HEK293 (cell line): Measurements from ENCODE around the gene TP73.

Source experiments
- ZBTB20 ChIP-seq: fragments of 450-650 bp; formaldehyde crosslinking; IDR thresholded peaks from 2 replicates; pipeline ENCODE4 v1.5.1; 2016; ENCODE audit warnings: missing biosample characterization, missing genetic modification characterization
- TF ChIP-seq, protein P1 (sequence below): fragments of 450-650 bp; formaldehyde crosslinking; IDR thresholded peaks from 2 replicates; pipeline ENCODE4 v1.5.1; 2016; ENCODE audit warnings: missing biosample characterization, missing genetic modification characterization

DNA sequence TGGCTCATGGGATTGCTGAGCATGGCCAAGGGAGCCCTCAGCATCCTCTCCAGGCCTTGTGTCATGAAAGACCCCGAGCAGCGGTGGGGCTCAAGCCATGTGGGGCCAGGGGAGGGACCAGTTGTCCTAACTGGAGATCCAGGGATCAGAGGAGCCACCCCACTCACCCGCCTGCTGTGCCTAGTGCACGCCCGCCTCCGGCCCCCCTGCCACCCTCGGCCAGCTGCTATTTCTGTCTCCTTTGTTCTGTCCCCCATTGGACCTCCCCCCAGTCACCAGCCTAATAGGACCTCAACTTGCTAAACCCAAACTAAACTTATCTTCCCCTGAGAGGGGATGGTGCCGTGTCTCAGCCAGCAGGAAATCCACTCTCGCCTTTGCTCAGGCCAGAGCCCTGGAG lies 44.4 kb downstream of the TP73 start:
- no peak for TF ChIP-seq ZBTB20 (tag by site-specific recombination)
- TF ChIP-seq, protein P1, sequence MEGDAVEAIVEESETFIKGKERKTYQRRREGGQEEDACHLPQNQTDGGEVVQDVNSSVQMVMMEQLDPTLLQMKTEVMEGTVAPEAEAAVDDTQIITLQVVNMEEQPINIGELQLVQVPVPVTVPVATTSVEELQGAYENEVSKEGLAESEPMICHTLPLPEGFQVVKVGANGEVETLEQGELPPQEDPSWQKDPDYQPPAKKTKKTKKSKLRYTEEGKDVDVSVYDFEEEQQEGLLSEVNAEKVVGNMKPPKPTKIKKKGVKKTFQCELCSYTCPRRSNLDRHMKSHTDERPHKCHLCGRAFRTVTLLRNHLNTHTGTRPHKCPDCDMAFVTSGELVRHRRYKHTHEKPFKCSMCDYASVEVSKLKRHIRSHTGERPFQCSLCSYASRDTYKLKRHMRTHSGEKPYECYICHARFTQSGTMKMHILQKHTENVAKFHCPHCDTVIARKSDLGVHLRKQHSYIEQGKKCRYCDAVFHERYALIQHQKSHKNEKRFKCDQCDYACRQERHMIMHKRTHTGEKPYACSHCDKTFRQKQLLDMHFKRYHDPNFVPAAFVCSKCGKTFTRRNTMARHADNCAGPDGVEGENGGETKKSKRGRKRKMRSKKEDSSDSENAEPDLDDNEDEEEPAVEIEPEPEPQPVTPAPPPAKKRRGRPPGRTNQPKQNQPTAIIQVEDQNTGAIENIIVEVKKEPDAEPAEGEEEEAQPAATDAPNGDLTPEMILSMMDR (tag by site-specific recombination), result no peak
